ENCODE data around the gene FPR2.

DNA sequence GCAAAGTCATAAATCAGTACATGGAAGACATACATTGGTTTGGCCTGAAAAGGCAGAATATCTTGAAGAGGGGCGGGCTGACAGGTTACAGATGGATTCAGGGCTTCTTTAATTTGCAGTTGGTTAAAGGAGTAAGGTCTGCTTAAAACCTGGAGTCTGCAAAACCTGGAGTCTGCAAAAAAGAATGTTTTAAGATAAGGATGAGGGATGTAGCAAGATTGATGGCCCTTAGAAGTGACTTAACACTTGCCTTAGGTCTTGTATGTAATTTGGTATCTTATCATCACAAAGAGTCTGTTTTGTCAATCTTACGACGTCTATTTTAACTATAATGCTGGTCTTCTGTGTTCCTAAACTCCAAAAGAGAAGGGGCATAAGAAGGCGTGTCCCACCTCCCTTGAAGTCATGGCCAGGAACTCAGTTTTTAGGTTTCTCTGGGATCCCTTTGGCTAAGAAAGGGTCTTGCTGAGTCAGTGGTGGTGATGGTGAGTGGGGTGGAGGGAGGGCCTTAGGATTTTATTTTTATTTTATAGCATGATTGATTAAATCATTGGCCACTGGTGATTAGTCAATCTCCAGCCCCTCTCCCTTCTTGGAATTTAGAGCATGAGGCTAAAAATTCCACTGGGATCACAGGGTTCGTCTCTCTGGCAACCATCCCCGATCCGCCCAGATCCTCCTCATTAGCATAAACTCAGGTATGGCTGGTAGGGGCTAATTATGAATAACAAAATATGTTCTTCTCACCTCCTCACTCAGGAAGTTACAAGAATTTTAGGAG is 27.0 kb upstream of the FPR2 start:
- TF ChIP-seq, protein P1, sequence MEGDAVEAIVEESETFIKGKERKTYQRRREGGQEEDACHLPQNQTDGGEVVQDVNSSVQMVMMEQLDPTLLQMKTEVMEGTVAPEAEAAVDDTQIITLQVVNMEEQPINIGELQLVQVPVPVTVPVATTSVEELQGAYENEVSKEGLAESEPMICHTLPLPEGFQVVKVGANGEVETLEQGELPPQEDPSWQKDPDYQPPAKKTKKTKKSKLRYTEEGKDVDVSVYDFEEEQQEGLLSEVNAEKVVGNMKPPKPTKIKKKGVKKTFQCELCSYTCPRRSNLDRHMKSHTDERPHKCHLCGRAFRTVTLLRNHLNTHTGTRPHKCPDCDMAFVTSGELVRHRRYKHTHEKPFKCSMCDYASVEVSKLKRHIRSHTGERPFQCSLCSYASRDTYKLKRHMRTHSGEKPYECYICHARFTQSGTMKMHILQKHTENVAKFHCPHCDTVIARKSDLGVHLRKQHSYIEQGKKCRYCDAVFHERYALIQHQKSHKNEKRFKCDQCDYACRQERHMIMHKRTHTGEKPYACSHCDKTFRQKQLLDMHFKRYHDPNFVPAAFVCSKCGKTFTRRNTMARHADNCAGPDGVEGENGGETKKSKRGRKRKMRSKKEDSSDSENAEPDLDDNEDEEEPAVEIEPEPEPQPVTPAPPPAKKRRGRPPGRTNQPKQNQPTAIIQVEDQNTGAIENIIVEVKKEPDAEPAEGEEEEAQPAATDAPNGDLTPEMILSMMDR (IDR thresholded peaks at IDR 0.05; ENCODE audit: low read length) = no peak
- TF ChIP-seq EZH2 (optimal IDR thresholded peaks at IDR 0.05; ENCODE audit: low read depth, low read length) = no peak
- TF ChIP-seq EZH2phosphoT487 (IDR thresholded peaks at IDR 0.05; ENCODE audit: low read length) = no peak
